ENCODE results near the gene CD14.
"Not testable (repeated sequence)": the region's sequence is repeated elsewhere in the genome, so short reads cannot be mapped to it uniquely, and the experiment has no call there.

Gene CD14

DNA sequence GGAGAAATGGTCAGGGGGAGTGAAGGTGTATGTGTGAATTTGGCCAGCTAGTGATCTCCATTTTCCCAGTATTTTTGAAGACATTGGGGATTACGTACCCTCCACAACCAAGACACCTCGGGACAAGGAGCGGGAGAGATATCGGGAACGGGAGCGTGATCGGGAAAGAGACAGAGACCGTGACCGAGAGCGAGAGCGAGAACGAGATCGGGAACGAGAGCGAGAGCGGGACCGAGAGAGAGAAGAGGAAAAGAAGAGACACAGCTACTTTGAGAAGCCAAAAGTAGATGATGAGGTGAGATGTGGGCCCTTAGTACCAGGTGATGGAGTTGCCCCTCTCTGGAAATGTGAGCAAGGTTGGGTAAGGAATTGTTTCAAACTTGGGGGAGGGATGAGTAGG, 25.9 kb upstream of the CD14 start:
- no peak for DNase-seq (ENCODE audit: low read depth, low spot score)
- no peak overlapping the region for H3K4me3 ChIP-seq (ENCODE audit: low read depth, low read length)
- TF ChIP-seq, protein P1, sequence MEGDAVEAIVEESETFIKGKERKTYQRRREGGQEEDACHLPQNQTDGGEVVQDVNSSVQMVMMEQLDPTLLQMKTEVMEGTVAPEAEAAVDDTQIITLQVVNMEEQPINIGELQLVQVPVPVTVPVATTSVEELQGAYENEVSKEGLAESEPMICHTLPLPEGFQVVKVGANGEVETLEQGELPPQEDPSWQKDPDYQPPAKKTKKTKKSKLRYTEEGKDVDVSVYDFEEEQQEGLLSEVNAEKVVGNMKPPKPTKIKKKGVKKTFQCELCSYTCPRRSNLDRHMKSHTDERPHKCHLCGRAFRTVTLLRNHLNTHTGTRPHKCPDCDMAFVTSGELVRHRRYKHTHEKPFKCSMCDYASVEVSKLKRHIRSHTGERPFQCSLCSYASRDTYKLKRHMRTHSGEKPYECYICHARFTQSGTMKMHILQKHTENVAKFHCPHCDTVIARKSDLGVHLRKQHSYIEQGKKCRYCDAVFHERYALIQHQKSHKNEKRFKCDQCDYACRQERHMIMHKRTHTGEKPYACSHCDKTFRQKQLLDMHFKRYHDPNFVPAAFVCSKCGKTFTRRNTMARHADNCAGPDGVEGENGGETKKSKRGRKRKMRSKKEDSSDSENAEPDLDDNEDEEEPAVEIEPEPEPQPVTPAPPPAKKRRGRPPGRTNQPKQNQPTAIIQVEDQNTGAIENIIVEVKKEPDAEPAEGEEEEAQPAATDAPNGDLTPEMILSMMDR (IDR thresholded peaks at IDR 0.05; ENCODE audit: insufficient read depth, low read length, missing control alignments) = no peak
- POLR2A ChIA-PET = interaction anchor here (0.9 kb wide), 1 partner anchor 11 kb away, joined by 5 read pairs; the partner anchor contains the start of genes IK and NDUFA2
- CTCF ChIA-PET = no interaction called here

DNA sequence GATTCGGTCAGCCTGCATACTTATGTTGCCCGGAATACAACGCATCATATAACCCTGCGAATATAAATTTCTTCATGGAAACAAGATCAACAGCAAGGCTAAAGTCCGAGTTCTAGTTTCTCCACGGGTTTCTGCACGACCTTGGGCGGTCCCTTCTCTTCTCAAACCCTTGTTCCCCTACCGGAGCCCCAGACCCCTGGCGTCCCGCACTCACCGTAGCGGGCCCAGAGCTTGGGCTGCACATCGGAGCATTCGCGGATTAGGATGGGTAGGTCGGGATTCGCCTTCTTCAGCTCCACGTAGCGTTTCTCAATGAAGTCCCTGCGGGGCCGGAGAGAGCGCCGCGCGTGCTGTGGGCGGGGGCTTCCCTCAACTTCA, 14.1 kb upstream of the CD14 start:
- no peak for DNase-seq (ENCODE audit: low read depth, low spot score)
- CTCF ChIA-PET = interaction anchor here (0.8 to 2.6 kb wide), 8 partner anchors 8 to 284 kb away, joined by 3 to 14 read pairs (median 4); partner anchors contain the start of genes EIF4EBP3 and TMCO6
- POLR2A ChIA-PET = interaction anchor here (0.7 to 2.4 kb wide), 14 partner anchors 9 to 99 kb away, joined by 3 to 24 read pairs (median 4); partner anchors contain the start of genes EIF4EBP3, HARS1, HARS2 and SRA1
- TF ChIP-seq, protein P1 (IDR thresholded peaks at IDR 0.05; ENCODE audit: insufficient read depth, low read length, missing control alignments) = no peak
- peak overlapping the region; percentile 95 for H3K4me3 ChIP-seq (ENCODE audit: low read depth, low read length)

DNA sequence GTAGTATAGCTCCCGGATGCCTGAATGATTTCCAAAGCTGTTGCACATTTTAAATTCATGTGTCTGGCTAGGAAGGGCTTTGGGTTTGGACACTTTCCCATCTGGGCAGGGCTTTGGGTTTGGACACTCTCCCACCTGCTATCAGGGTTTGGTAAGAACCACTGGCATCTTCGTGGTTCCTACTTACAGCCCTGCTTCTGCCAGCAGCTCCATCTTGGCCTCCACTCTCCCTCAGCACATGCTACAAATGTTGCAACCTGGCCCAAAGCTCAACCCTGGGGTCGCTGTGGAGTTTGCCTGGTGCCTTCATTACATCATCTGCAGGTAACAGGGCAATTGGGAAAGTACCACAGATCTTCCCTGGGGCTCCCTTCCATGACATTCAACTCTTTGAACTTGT, 9.7 kb upstream of the CD14 start:
- TF ChIP-seq, protein P1 (IDR thresholded peaks at IDR 0.05; ENCODE audit: insufficient read depth, low read length, missing control alignments) = no peak
- no peak overlapping the region for H3K4me3 ChIP-seq (ENCODE audit: low read depth, low read length)

DNA sequence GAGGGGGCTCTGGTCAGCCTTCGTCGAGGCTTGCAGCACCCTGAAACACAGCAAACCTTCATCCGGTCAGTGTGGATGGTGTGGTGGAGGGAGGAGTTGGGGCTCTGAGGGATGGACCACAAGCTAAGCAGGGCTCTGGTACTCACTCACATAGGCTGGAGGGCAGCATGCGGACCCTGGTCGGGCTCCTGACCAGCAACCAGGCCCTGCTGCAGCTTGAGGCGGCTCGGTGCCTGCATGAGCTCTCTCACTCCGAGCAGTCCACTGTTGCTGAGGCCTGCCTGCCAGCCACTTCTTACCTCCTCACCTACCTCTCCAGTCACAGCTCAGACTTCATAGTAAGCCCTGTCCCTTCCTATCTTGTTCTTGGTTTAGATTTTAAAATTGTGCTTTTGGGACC, 8.7 kb upstream of the CD14 start:
- CTCF ChIA-PET = interaction anchor here (0.7 to 3.2 kb wide), 4 partner anchors 95 to 290 kb away, joined by 3 to 12 read pairs (median 4); partner anchors contain the start of gene EIF4EBP3
- POLR2A ChIA-PET = interaction anchor here (1.8 kb wide), 1 partner anchor 76 kb away, joined by 3 read pairs; no protein-coding TSS in a partner anchor
- no peak overlapping the region for H3K4me3 ChIP-seq (ENCODE audit: low read depth, low read length)
- no peak for DNase-seq (ENCODE audit: low read depth, low spot score)
- TF ChIP-seq, protein P1 (IDR thresholded peaks at IDR 0.05; ENCODE audit: insufficient read depth, low read length, missing control alignments) = no peak

More for the DNA sequence above, 9.7 kb upstream of the CD14 start:
- POLR2A ChIA-PET = interaction anchor here (1.8 kb wide), 1 partner anchor 77 kb away, joined by 3 read pairs; no protein-coding TSS in a partner anchor
- DNase-seq (ENCODE audit: low read depth, low spot score) = no peak
- CTCF ChIA-PET = interaction anchor here (0.7 to 3.2 kb wide), 4 partner anchors 96 to 291 kb away, joined by 3 to 12 read pairs (median 4); partner anchors contain the start of gene EIF4EBP3

DNA sequence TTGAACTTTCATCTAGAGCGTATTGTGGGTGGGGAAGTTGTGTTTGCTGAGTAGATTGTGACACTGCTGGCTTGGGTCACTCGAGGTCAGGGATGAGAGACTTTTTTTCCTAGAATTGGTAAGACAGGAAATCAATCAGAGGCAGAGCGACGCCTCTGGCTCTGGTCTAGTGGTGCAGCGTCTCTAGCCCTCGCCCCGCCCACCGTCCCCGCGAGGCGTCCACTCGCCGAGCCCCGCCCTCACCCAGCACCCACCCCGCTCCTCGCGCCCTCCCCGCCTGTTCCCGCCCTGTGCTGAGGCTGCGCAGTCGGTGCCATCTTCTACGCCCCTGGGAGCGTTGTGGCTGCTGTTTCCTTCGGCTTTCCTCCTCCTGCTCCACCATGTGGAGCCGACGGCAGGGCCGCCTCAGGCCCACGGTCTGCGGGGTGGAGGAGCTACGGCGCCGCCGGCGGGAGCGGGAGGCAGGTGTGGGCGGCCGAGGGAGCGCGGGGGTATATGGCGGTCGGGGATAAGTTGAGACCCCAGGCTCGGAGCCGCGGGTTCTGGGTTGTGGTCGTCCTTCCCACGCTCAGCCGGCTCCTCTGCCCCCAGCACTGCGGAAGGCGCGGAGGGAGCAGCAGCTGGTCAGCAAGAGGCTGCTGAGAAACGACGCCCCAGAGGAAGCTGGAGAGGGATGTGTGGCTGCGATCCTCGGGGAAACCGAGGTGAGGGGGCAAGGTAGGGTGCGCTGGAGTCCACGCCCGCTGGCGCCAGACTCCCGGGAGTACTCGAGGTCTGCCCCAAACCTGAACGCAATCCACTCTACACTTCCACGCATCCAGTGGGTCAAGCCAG, 6.4 kb upstream of the CD14 start, which contains the start of gene TMCO6:
Gene TMCO6, plus strand, starts transcription at position 304 of the 834 bp plus-strand sequence. Its CDS starts 77 bp downstream, at position 381.
- POLR2A ChIA-PET = interaction anchor here (0.8 to 1.1 kb wide), 4 partner anchors 8 to 92 kb away, joined by 3 read pairs; partner anchors contain the start of genes EIF4EBP3, IK and NDUFA2
- TF ChIP-seq, protein P1 (IDR thresholded peaks at IDR 0.05; ENCODE audit: insufficient read depth, low read length, missing control alignments) = peak; percentile 64
- peak; percentile 46 for DNase-seq (ENCODE audit: low read depth, low spot score)

DNA sequence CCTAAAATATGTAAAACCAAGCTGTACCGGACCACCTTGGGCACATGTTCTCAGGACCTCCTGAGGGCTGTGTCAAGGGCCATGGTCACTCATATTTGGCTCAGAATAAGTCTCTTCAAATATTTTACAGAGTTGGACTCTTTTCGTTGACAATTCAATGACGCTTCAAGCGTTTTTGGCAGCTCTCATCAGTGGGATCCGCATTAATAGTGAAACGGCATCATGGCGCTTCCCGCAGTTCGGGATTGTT, 5.8 kb upstream of the CD14 start:
- ChIA-PET POLR2A (interaction anchor here (0.8 to 1.1 kb wide), 3 partner anchors 9 to 91 kb away, joined by 3 read pairs; partner anchors contain the start of genes EIF4EBP3, IK and NDUFA2), CTCF (interaction anchor here (0.8 to 2.6 kb wide), 14 partner anchors 8 to 397 kb away, joined by 3 to 14 read pairs (median 4); partner anchors contain the start of genes APBB3, EIF4EBP3, IK and NDUFA2)
- peak overlapping the region; percentile 46 for H3K4me3 ChIP-seq (ENCODE audit: low read depth, low read length)
- DNase-seq (ENCODE audit: low read depth, low spot score) = not testable (repeated sequence)

More for the DNA sequence above, 6.4 kb upstream of the CD14 start, which contains the start of gene TMCO6:
- CTCF ChIA-PET = interaction anchor here (0.6 to 2.6 kb wide), 18 partner anchors 8 to 398 kb away, joined by 3 to 14 read pairs (median 3); partner anchors contain the start of genes APBB3, EIF4EBP3, IK and NDUFA2
- H3K4me3 ChIP-seq (ENCODE audit: low read depth, low read length) = peak within 1 kb of the TSS; percentile 80
